ENCODE results near the gene KHDRBS1. TPM values are rescaled to one million over a fixed set of nuclear protein-coding genes. Genes with fewer than 3 reads are reported as not detected.
"Not testable (repeated sequence)": the region's sequence is repeated elsewhere in the genome, so short reads cannot be mapped to it uniquely, and the experiment has no call there.

Gene KHDRBS1
- total and polyA plus RNA-seq, 4 experiments from 2014 or later, result 70.8 to 122 (median 115) TPM

DNA sequence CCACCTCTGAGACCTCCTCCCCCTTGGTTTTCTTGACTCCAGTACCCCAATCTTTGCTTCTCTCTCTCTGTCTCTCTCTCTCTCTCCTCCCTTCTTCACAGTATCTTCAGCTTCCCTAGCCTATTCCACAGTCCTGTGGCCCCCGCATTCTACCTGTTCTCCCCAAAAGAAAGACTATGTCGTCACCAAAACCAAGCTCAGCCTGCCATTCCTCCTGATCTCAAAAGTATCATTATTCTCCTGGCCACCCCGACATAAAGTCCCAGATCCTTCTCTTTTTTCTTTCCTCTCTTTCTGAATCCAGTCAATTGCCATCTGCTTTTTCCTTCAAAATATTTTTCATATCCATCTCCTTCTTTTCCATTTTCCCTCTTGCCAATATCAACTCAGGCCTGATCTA is 23.7 kb upstream of the KHDRBS1 start:
- no peak for DNase-seq
- peaks cover 16 to 38% (median 27%) of the 10 kb centered on the region in 4 donors for H3K4me1 Mint-ChIP-seq
- CTCF ChIA-PET (ENCODE audit: partially characterized antibody), result interaction anchor here (0.8 kb wide), 2 partner anchors 13 to 26 kb away, joined by 3 to 4 read pairs; no protein-coding TSS in a partner anchor
- peaks cover 0 to 1% (median 0%) of the 10 kb centered on the region in 8 donors for H3K9me3 Mint-ChIP-seq
- Histone ChIP-seq H3K9me3 (ENCODE audit: control insufficient read depth in 1 of 2, low read length in 2 of 2) (no peaks in the 10 kb centered on the region), H3K4me3 (ENCODE audit: low read length in 2 of 2) (no peak overlapping the region), H3K27me3 (ENCODE audit: insufficient read depth, low read length) (no peaks in the 10 kb centered on the region), H3K4me1 (ENCODE audit: insufficient read depth, low read length) (peaks cover 26% of the 10 kb centered on the region), H3K27ac (ENCODE audit: low read depth, low read length) (no peak overlapping the region), H3K36me3 (ENCODE audit: insufficient read depth, low read length) (no peaks in the 10 kb centered on the region)
- peak overlapping the region in 2 of 8 donors; percentile 3 to 29 for H3K4me3 Mint-ChIP-seq
- POLR2A ChIA-PET (ENCODE audit: partially characterized antibody), result interaction anchor here (0.7 to 1.4 kb wide), 2 partner anchors 9 to 15 kb away, joined by 3 to 6 read pairs; no protein-coding TSS in a partner anchor
- no peaks in the 10 kb centered on the region for H3K27me3 Mint-ChIP-seq
- no peaks in the 10 kb centered on the region for H3K36me3 Mint-ChIP-seq
- intact Hi-C loops (cut with micrococcal nuclease), result no loop called here
- peak overlapping the region; percentile 0 to 89 (median 59) for H3K27ac Mint-ChIP-seq

- H3K9me3 Mint-ChIP-seq, result peaks cover 0 to 1% (median 0%) of the 10 kb centered on the region in 8 donors
- POLR2A ChIA-PET (ENCODE audit: partially characterized antibody), result interaction anchor here (1.1 to 1.4 kb wide), 3 partner anchors 10 to 53 kb away, joined by 3 to 6 read pairs (median 4); partner anchors contain the start of gene PTP4A2
Measured at GRCh38 chr1:31991182-31991581, 22.5 kb upstream of the KHDRBS1 start.

GRCh38 chr1:31995263-31995662 is 18.4 kb upstream of the KHDRBS1 start:
- Mint-ChIP-seq H3K27ac (no peak overlapping the region), H3K4me3 (no peak overlapping the region), H3K4me1 (peaks cover 3 to 8% (median 5%) of the 10 kb centered on the region in 4 donors), H3K36me3 (no peaks in the 10 kb centered on the region), H3K9me3 (no peaks in the 10 kb centered on the region), H3K27me3 (no peaks in the 10 kb centered on the region)
- H3K4me3 ChIP-seq (ENCODE audit: low read length in 2 of 2), result no peak overlapping the region
- ChIA-PET POLR2A (ENCODE audit: partially characterized antibody) (no interaction called here), CTCF (ENCODE audit: partially characterized antibody) (interaction anchor here (0.6 to 1.3 kb wide), 2 partner anchors 9 to 18 kb away, joined by 3 read pairs; no protein-coding TSS in a partner anchor)
- H3K36me3 ChIP-seq (ENCODE audit: insufficient read depth, low read length), result no peaks in the 10 kb centered on the region
- DNase-seq, result no peak
- H3K27ac ChIP-seq (ENCODE audit: low read depth, low read length), result no peak overlapping the region
- no peaks in the 10 kb centered on the region for H3K9me3 ChIP-seq (ENCODE audit: control insufficient read depth in 1 of 2, low read length in 2 of 2)
- peaks cover 3% of the 10 kb centered on the region for H3K4me1 ChIP-seq (ENCODE audit: insufficient read depth, low read length)
- intact Hi-C loops (cut with micrococcal nuclease), result no loop called here
- no peaks in the 10 kb centered on the region for H3K27me3 ChIP-seq (ENCODE audit: insufficient read depth, low read length)

More at GRCh38 chr1:31991182-31991581, 22.5 kb upstream of the KHDRBS1 start:
- intact Hi-C loops (cut with micrococcal nuclease), result no loop called here
- Mint-ChIP-seq H3K4me3 (no peak overlapping the region), H3K27me3 (no peaks in the 10 kb centered on the region), H3K4me1 (peaks cover 11 to 31% (median 21%) of the 10 kb centered on the region in 4 donors), H3K36me3 (no peaks in the 10 kb centered on the region), H3K27ac (peak overlapping the region in 3 of 7 donors; percentile 33 to 72 (median 58))
- no peak overlapping the region for H3K27ac ChIP-seq (ENCODE audit: low read depth, low read length)
- H3K4me1 ChIP-seq (ENCODE audit: insufficient read depth, low read length), result peaks cover 14% of the 10 kb centered on the region
- no peaks in the 10 kb centered on the region for H3K27me3 ChIP-seq (ENCODE audit: insufficient read depth, low read length)
- H3K9me3 ChIP-seq (ENCODE audit: control insufficient read depth in 1 of 2, low read length in 2 of 2), result no peaks in the 10 kb centered on the region
- H3K4me3 ChIP-seq (ENCODE audit: low read length in 2 of 2), result no peak overlapping the region
- DNase-seq, result no peak
- no peaks in the 10 kb centered on the region for H3K36me3 ChIP-seq (ENCODE audit: insufficient read depth, low read length)
- CTCF ChIA-PET (ENCODE audit: partially characterized antibody), result interaction anchor here (1.1 to 3.4 kb wide), 3 partner anchors 13 to 178 kb away, joined by 3 to 20 read pairs (median 3); no protein-coding TSS in a partner anchor

GRCh38 chr1:31996121-31996520 is 17.5 kb upstream of the KHDRBS1 start:
- H3K27ac ChIP-seq (ENCODE audit: low read depth, low read length); H3K27me3 Mint-ChIP-seq; H3K9me3 Mint-ChIP-seq; H3K4me1 Mint-ChIP-seq; H3K4me3 ChIP-seq (ENCODE audit: low read length in 2 of 2); H3K4me1 ChIP-seq (ENCODE audit: insufficient read depth, low read length); intact Hi-C loops (cut with micrococcal nuclease); H3K27ac Mint-ChIP-seq; DNase-seq; H3K9me3 ChIP-seq (ENCODE audit: control insufficient read depth in 1 of 2, low read length in 2 of 2); H3K27me3 ChIP-seq (ENCODE audit: insufficient read depth, low read length); H3K36me3 Mint-ChIP-seq; H3K4me3 Mint-ChIP-seq; H3K36me3 ChIP-seq (ENCODE audit: insufficient read depth, low read length): not testable (repeated sequence)
- ChIA-PET CTCF (ENCODE audit: partially characterized antibody) (interaction anchor here (1.3 kb wide), 1 partner anchor 18 kb away, joined by 3 read pairs; no protein-coding TSS in a partner anchor), POLR2A (ENCODE audit: partially characterized antibody) (interaction anchor here (0.8 kb wide), 1 partner anchor 9 kb away, joined by 3 read pairs; no protein-coding TSS in a partner anchor)

DNA sequence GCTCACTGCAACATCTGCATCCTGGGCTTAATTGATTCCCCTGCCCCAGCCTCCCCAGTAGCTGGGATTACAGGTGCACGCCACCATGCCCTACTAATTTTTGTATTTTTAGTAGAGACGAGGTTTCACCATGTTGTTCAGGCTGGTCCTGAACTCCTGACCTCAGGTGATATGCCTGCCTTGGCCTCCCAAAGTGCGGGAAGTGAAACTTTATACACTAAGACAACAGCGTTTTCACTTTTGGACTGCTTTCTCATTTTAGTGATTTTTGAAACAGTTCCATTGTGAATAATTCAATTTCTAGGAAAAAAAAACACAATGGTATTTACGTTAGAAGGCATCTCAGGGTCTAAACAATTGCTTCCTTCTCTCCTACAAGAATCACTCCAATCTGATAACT is 11.8 kb upstream of the KHDRBS1 start:
- Mint-ChIP-seq H3K4me1 (peaks cover 5 to 9% (median 6%) of the 10 kb centered on the region in 4 donors), H3K4me3 (no peak overlapping the region), H3K9me3 (no peaks in the 10 kb centered on the region), H3K36me3 (no peaks in the 10 kb centered on the region), H3K27me3 (no peaks in the 10 kb centered on the region), H3K27ac (no peak overlapping the region)
- Histone ChIP-seq H3K27me3 (ENCODE audit: insufficient read depth, low read length) (no peaks in the 10 kb centered on the region), H3K27ac (ENCODE audit: low read depth, low read length) (no peak overlapping the region), H3K4me1 (ENCODE audit: insufficient read depth, low read length) (peaks cover 3% of the 10 kb centered on the region), H3K36me3 (ENCODE audit: insufficient read depth, low read length) (no peaks in the 10 kb centered on the region), H3K9me3 (ENCODE audit: control insufficient read depth in 1 of 2, low read length in 2 of 2) (no peaks in the 10 kb centered on the region), H3K4me3 (ENCODE audit: low read length in 2 of 2) (no peak overlapping the region)
- intact Hi-C loops (cut with micrococcal nuclease), result no loop called here
- no peak for DNase-seq
- CTCF ChIA-PET (ENCODE audit: partially characterized antibody), result interaction anchor here (0.6 to 3.2 kb wide), 2 partner anchors 11 to 28 kb away, joined by 3 to 16 read pairs; partner anchors contain the start of gene KHDRBS1
- POLR2A ChIA-PET (ENCODE audit: partially characterized antibody), result interaction anchor here (1.0 kb wide), 1 partner anchor 12 kb away, joined by 3 read pairs; the partner anchor contains the start of gene KHDRBS1

DNA sequence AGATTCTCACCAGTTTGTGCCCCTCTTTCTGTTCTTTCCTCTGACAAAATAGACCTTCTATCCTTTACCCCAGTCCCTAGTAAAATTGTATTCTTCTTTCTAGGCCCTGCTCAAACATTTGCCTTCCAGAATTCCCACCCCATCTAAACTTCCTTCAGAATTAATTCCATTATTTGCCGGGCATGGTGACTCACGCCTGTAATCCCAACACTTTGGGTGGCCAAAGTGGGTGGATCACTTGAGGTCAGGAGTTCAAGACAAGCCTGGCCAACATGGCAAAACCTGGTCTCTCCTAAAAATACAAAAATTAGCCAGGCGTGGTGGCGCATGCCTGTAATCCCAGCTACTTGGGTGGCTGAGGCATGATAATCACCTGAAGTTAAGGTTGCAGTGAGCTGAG is 11.4 kb upstream of the KHDRBS1 start:
- DNase-seq; H3K4me3 ChIP-seq (ENCODE audit: low read length in 2 of 2); H3K4me1 Mint-ChIP-seq; POLR2A ChIA-PET (ENCODE audit: partially characterized antibody); H3K9me3 ChIP-seq (ENCODE audit: control insufficient read depth in 1 of 2, low read length in 2 of 2); H3K27ac Mint-ChIP-seq; H3K4me1 ChIP-seq (ENCODE audit: insufficient read depth, low read length); intact Hi-C loops (cut with micrococcal nuclease); H3K27ac ChIP-seq (ENCODE audit: low read depth, low read length); H3K36me3 Mint-ChIP-seq; H3K9me3 Mint-ChIP-seq; H3K4me3 Mint-ChIP-seq; H3K36me3 ChIP-seq (ENCODE audit: insufficient read depth, low read length); H3K27me3 ChIP-seq (ENCODE audit: insufficient read depth, low read length); H3K27me3 Mint-ChIP-seq: not testable (repeated sequence)
- CTCF ChIA-PET (ENCODE audit: partially characterized antibody), result interaction anchor here (0.6 to 3.3 kb wide), 9 partner anchors 10 to 339 kb away, joined by 3 to 20 read pairs (median 5); partner anchors contain the start of gene KHDRBS1

- no peaks in the 10 kb centered on the region for H3K9me3 Mint-ChIP-seq
- Histone ChIP-seq H3K9me3 (ENCODE audit: control insufficient read depth in 1 of 2, low read length in 2 of 2) (no peaks in the 10 kb centered on the region), H3K27me3 (ENCODE audit: insufficient read depth, low read length) (no peaks in the 10 kb centered on the region), H3K4me1 (ENCODE audit: insufficient read depth, low read length) (peaks cover 3% of the 10 kb centered on the region), H3K4me3 (ENCODE audit: low read length in 2 of 2) (no peak overlapping the region), H3K36me3 (ENCODE audit: insufficient read depth, low read length) (no peaks in the 10 kb centered on the region), H3K27ac (ENCODE audit: low read depth, low read length) (no peak overlapping the region)
- H3K27me3 Mint-ChIP-seq, result no peaks in the 10 kb centered on the region
- H3K27ac Mint-ChIP-seq, result peak overlapping the region in 2 of 7 donors; percentile 16 to 71
- peaks cover 5 to 9% (median 6%) of the 10 kb centered on the region in 4 donors for H3K4me1 Mint-ChIP-seq
- no peak for DNase-seq
- no peaks in the 10 kb centered on the region for H3K36me3 Mint-ChIP-seq
- intact Hi-C loops (cut with micrococcal nuclease), result no loop called here
- H3K4me3 Mint-ChIP-seq, result no peak overlapping the region
- POLR2A ChIA-PET (ENCODE audit: partially characterized antibody), result interaction anchor here (0.8 to 2.9 kb wide), 4 partner anchors 8 to 157 kb away, joined by 3 to 14 read pairs (median 3); partner anchors contain the start of gene KHDRBS1
- CTCF ChIA-PET (ENCODE audit: partially characterized antibody), result interaction anchor here (0.7 to 3.3 kb wide), 11 partner anchors 8 to 80 kb away, joined by 3 to 20 read pairs (median 4); partner anchors contain the start of gene KHDRBS1
Measured at GRCh38 chr1:32005522-32005921, 8.1 kb upstream of the KHDRBS1 start.
